Measurements from ENCODE around the gene RASGRP1.

The RASGRP1 gene

GRCh38 chr15:38535491-38536200 lies 29.0 kb downstream of the RASGRP1 start:
- DNase-seq = no peak

GRCh38 chr15:38534691-38535090 lies 29.9 kb downstream of the RASGRP1 start:
- no peak for DNase-seq

GRCh38 chr15:38533926-38534325 lies 30.7 kb downstream of the RASGRP1 start:
- no peak for DNase-seq

- DNase-seq = no peak
These were observed 31.1 kb downstream of the RASGRP1 start for GRCh38 chr15:38533416-38533915.

GRCh38 chr15:38532728-38533127 lies 31.9 kb downstream of the RASGRP1 start:
- no peak for DNase-seq

- no peak for DNase-seq
These were observed 33.1 kb downstream of the RASGRP1 start for GRCh38 chr15:38531509-38531908.

GRCh38 chr15:38530113-38530512 lies 34.5 kb downstream of the RASGRP1 start:
- no peak for DNase-seq

GRCh38 chr15:38528294-38528693 lies 36.3 kb downstream of the RASGRP1 start:
- no peak for DNase-seq

- no peak for DNase-seq
These were observed 38.5 kb downstream of the RASGRP1 start for GRCh38 chr15:38526158-38526557.

- no peak for DNase-seq
These were observed 39.1 kb downstream of the RASGRP1 start for GRCh38 chr15:38525489-38525888.

- DNase-seq = no peak
These were observed 40.5 kb downstream of the RASGRP1 start for GRCh38 chr15:38524156-38524555.

GRCh38 chr15:38522922-38523321 lies 41.7 kb downstream of the RASGRP1 start:
- no peak for DNase-seq

GRCh38 chr15:38521316-38521715 lies 43.3 kb downstream of the RASGRP1 start:
- no peak for DNase-seq

- DNase-seq = no peak
These were observed 44.6 kb downstream of the RASGRP1 start for GRCh38 chr15:38520035-38520434.

GRCh38 chr15:38518084-38518483 lies 46.5 kb downstream of the RASGRP1 start:
- no peak for DNase-seq

- no peak for DNase-seq
These were observed 47.2 kb downstream of the RASGRP1 start for GRCh38 chr15:38517312-38517975.

GRCh38 chr15:38516626-38517025 lies 48.0 kb downstream of the RASGRP1 start:
- no peak for DNase-seq

GRCh38 chr15:38514601-38515000 lies 50.0 kb downstream of the RASGRP1 start:
- no peak for DNase-seq

- no peak for DNase-seq
These were observed 51.7 kb downstream of the RASGRP1 start for GRCh38 chr15:38512901-38513300.

- DNase-seq = no peak
These were observed 55.5 kb downstream of the RASGRP1 start for GRCh38 chr15:38509152-38509551.

GRCh38 chr15:38508647-38509046 lies 56.0 kb downstream of the RASGRP1 start:
- no peak for DNase-seq

GRCh38 chr15:38507570-38507969 lies 57.0 kb downstream of the RASGRP1 start:
- DNase-seq = no peak

GRCh38 chr15:38506997-38507396 lies 57.6 kb downstream of the RASGRP1 start:
- DNase-seq = no peak

- DNase-seq = no peak
These were observed 59.7 kb downstream of the RASGRP1 start for GRCh38 chr15:38504680-38505467.

Measured in NK-92 treated with Interleukin-12 subunit alpha and Interleukin-12 subunit beta, amount 100 ng/mL, for 24 hours (cell line).